ENCODE data around the gene NLRC5. TPM values are rescaled to one million over a fixed set of nuclear protein-coding genes. Genes with fewer than 3 reads are reported as not detected.
A peak's percentile ranks its signal among the peaks of the same experiment; 100 is the strongest.

Gene NLRC5
- total RNA-seq, 1 donor = 52.1 TPM

DNA sequence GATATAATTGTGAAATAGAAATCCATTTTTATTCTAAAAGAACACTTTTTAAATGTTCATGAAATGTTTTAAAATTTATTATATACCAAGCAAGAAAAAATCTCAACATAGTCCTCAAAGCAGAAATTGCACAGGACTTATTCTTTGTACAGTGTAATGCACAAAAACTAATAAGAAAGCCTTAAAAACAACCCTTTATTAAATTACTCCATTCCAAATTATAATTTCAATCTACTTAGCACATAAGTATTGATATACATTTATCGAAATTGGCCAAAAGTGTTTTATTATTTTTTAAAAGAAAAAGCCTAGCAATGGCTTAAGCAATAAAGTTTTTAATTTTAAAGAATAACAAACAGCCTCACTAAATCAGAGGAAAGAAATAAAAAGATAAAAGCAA is 19.1 kb downstream of the NLRC5 start:
- no peak overlapping the region for H3K4me3 ChIP-seq (ENCODE audit: insufficient read depth, low read length)
- DNase-seq (ENCODE audit: insufficient read length, low spot score, missing footprints) = no peak
- H3K4me2 ChIP-seq (ENCODE audit: insufficient read depth, low read length) = no peak overlapping the region
- H3K9me3 ChIP-seq (ENCODE audit: low read depth, low read length) = no peaks in the 10 kb centered on the region
- H3K27me3 ChIP-seq (ENCODE audit: insufficient read depth, low read length) = no peaks in the 10 kb centered on the region
- H3K36me3 ChIP-seq (ENCODE audit: insufficient read depth, low read length) = peaks cover 7% of the 10 kb centered on the region
- no peak overlapping the region for H3K27ac ChIP-seq (ENCODE audit: low read depth, low read length)
- peaks cover 14% of the 10 kb centered on the region for H3K4me1 ChIP-seq (ENCODE audit: insufficient read depth, low read length)
- TF ChIP-seq, protein P1, sequence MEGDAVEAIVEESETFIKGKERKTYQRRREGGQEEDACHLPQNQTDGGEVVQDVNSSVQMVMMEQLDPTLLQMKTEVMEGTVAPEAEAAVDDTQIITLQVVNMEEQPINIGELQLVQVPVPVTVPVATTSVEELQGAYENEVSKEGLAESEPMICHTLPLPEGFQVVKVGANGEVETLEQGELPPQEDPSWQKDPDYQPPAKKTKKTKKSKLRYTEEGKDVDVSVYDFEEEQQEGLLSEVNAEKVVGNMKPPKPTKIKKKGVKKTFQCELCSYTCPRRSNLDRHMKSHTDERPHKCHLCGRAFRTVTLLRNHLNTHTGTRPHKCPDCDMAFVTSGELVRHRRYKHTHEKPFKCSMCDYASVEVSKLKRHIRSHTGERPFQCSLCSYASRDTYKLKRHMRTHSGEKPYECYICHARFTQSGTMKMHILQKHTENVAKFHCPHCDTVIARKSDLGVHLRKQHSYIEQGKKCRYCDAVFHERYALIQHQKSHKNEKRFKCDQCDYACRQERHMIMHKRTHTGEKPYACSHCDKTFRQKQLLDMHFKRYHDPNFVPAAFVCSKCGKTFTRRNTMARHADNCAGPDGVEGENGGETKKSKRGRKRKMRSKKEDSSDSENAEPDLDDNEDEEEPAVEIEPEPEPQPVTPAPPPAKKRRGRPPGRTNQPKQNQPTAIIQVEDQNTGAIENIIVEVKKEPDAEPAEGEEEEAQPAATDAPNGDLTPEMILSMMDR (IDR thresholded peaks at IDR 0.05; ENCODE audit: extremely low read depth, low read depth, low read length) = no peak
- H2AFZ ChIP-seq (ENCODE audit: low read length) = no peak overlapping the region
- H3K79me2 ChIP-seq (ENCODE audit: insufficient read depth, low read length) = peaks cover 72% of the 10 kb centered on the region
- no peaks in the 10 kb centered on the region for H4K20me1 ChIP-seq (ENCODE audit: insufficient read depth, low read length)

DNA sequence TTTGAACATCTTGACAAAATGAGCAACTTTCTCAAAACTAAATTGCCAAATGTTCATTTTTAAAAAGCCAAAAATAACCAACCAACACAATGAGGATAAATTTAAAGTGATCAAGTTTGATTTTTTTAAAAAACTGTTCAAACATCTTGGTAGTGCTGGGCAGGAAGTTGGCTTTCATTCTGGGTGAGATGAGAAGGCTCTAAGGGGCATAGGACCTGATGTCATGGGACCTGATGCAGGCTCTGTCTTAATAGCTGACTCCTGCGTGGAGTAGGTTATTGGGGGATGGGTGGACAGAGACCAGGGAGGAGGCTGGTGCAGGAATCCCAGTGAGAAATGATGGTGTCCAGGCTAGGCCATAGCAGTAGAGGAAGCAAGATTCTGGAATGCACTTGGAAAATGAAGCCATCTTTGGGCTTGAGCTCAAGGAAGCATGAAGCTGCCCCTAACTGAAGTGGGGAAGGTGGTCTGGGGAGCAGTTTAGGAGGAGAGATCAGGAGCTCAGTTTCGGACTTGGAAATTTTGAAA is 20.4 kb downstream of the NLRC5 start:
- Histone ChIP-seq H2AFZ (ENCODE audit: low read length) (no peak overlapping the region), H3K36me3 (ENCODE audit: insufficient read depth, low read length) (no peaks in the 10 kb centered on the region), H3K4me2 (ENCODE audit: insufficient read depth, low read length) (no peak overlapping the region), H3K4me1 (ENCODE audit: insufficient read depth, low read length) (peaks cover 27% of the 10 kb centered on the region), H3K79me2 (ENCODE audit: insufficient read depth, low read length) (peaks cover 64% of the 10 kb centered on the region), H4K20me1 (ENCODE audit: insufficient read depth, low read length) (no peaks in the 10 kb centered on the region), H3K27ac (ENCODE audit: low read depth, low read length) (no peak overlapping the region), H3K4me3 (ENCODE audit: insufficient read depth, low read length) (no peak overlapping the region), H3K27me3 (ENCODE audit: insufficient read depth, low read length) (no peaks in the 10 kb centered on the region), H3K9me3 (ENCODE audit: low read depth, low read length) (no peaks in the 10 kb centered on the region)
- no peak for DNase-seq (ENCODE audit: insufficient read length, low spot score, missing footprints)
- TF ChIP-seq, protein P1 (IDR thresholded peaks at IDR 0.05; ENCODE audit: extremely low read depth, low read depth, low read length) = no peak

DNA sequence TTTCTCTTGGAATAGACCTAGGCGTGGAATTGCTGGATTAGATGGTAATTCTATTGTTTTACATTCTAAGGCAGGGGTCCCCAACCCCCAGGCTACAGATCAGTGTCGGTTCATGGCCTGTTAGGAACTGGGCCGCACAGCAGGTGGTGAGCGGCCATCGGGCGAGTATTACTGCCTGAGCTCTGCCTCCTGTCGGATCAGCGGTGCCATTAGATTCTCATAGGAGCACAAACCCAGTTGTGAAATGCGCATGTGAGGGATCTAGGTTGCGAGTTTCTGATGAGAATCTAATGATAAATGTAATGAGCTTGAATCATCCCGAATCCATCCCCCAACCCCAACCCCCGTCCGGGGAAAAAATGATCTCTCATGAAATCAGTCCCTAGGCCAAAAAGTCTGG is 23.0 kb downstream of the NLRC5 start:
- Histone ChIP-seq H3K4me1 (ENCODE audit: insufficient read depth, low read length) (peaks cover 27% of the 10 kb centered on the region), H2AFZ (ENCODE audit: low read length) (no peak overlapping the region), H3K79me2 (ENCODE audit: insufficient read depth, low read length) (peaks cover 65% of the 10 kb centered on the region), H3K4me3 (ENCODE audit: insufficient read depth, low read length) (no peak overlapping the region), H3K4me2 (ENCODE audit: insufficient read depth, low read length) (no peak overlapping the region), H3K27ac (ENCODE audit: low read depth, low read length) (peak overlapping the region; percentile 67), H3K36me3 (ENCODE audit: insufficient read depth, low read length) (peaks cover 4% of the 10 kb centered on the region), H4K20me1 (ENCODE audit: insufficient read depth, low read length) (no peaks in the 10 kb centered on the region), H3K27me3 (ENCODE audit: insufficient read depth, low read length) (no peaks in the 10 kb centered on the region), H3K9me3 (ENCODE audit: low read depth, low read length) (no peaks in the 10 kb centered on the region)
- TF ChIP-seq, protein P1 (IDR thresholded peaks at IDR 0.05; ENCODE audit: extremely low read depth, low read depth, low read length) = no peak
- no peak for DNase-seq (ENCODE audit: insufficient read length, low spot score, missing footprints)

- Histone ChIP-seq H3K27ac (ENCODE audit: low read depth, low read length) (peak overlapping the region; percentile 67), H3K27me3 (ENCODE audit: insufficient read depth, low read length) (no peaks in the 10 kb centered on the region), H2AFZ (ENCODE audit: low read length) (no peak overlapping the region), H3K36me3 (ENCODE audit: insufficient read depth, low read length) (peaks cover 12% of the 10 kb centered on the region), H3K4me2 (ENCODE audit: insufficient read depth, low read length) (no peak overlapping the region), H3K9me3 (ENCODE audit: low read depth, low read length) (no peaks in the 10 kb centered on the region), H4K20me1 (ENCODE audit: insufficient read depth, low read length) (no peaks in the 10 kb centered on the region), H3K4me3 (ENCODE audit: insufficient read depth, low read length) (no peak overlapping the region), H3K4me1 (ENCODE audit: insufficient read depth, low read length) (peaks cover 27% of the 10 kb centered on the region), H3K79me2 (ENCODE audit: insufficient read depth, low read length) (peaks cover 69% of the 10 kb centered on the region)
- no peak for DNase-seq (ENCODE audit: insufficient read length, low spot score, missing footprints)
- TF ChIP-seq, protein P1 (IDR thresholded peaks at IDR 0.05; ENCODE audit: extremely low read depth, low read depth, low read length) = no peak
Observed at GRCh38 chr16:57013229-57013628, 23.9 kb downstream of the NLRC5 start.

Data from osteoblast (primary cell).